H1 (cell line): Measurements from ENCODE around the gene C16orf87.

Source experiments
- CHD2 ChIP-seq: IDR thresholded peaks from 2 replicates; pipeline ENCODE4 v1.6.1; 2012; ENCODE audit warnings: low read length, improper control_type of control experiment
- EZH2 ChIP-seq: fragments of 200-600 bp; sonication (generic); IDR thresholded peaks from 2 replicates; pipeline ENCODE4 v1.7.1; 2012; ENCODE audit warnings: low read depth, mild to moderate bottlenecking, moderate library complexity, low read length, inconsistent platforms; ENCODE audit not compliant: severe bottlenecking
- JUN ChIP-seq: IDR thresholded peaks from 2 replicates; pipeline ENCODE4 v1.6.1; 2011; ENCODE audit warnings: low read depth, mild to moderate bottlenecking, improper control_type of control experiment, low read length
- KDM5A ChIP-seq: fragments of 200-600 bp; IDR thresholded peaks from 2 replicates; pipeline ENCODE4 v1.7.1; 2012; ENCODE audit warnings: mild to moderate bottlenecking, low read length, inconsistent platforms, mixed read lengths
- POLR2A ChIP-seq, 2 experiments: IDR thresholded peaks; 1 replicate in 1 of 2; 2 replicates in 1 of 2; pipeline ENCODE4 v1.6.1; 2011; ENCODE audit warnings: low read depth in 2 of 2, low read length in 2 of 2, mild to moderate bottlenecking in 2 of 2; ENCODE audit errors: control extremely low read depth in 1 of 2
- RFX5 ChIP-seq: IDR thresholded peaks from 2 replicates; pipeline ENCODE4 v1.6.1; 2011; ENCODE audit warnings: low read depth, low read length, improper control_type of control experiment, borderline replicate concordance
- SAP30 ChIP-seq: fragments of 300-600 bp; sonication (generic); IDR thresholded peaks from 2 replicates; pipeline ENCODE4 v1.7.1; 2012; ENCODE audit warnings: low read length, moderate library complexity, mild to moderate bottlenecking, inconsistent platforms; ENCODE audit not compliant: insufficient read depth, insufficient replicate concordance
- TF ChIP-seq, protein P1 (sequence below), 3 experiments: IDR thresholded peaks; 1 replicate in 2 of 3; 2 replicates in 1 of 3; pipeline versions ENCODE4 v1.5.1 to v1.6.1; 2011; ENCODE audit warnings: low read length in 3 of 3, mild to moderate bottlenecking in 3 of 3, inconsistent platforms in 2 of 3, low read depth in 1 of 3, moderate library complexity in 1 of 3; ENCODE audit not compliant: insufficient read depth in 1 of 3; ENCODE audit errors: control extremely low read depth in 1 of 3

DNA sequence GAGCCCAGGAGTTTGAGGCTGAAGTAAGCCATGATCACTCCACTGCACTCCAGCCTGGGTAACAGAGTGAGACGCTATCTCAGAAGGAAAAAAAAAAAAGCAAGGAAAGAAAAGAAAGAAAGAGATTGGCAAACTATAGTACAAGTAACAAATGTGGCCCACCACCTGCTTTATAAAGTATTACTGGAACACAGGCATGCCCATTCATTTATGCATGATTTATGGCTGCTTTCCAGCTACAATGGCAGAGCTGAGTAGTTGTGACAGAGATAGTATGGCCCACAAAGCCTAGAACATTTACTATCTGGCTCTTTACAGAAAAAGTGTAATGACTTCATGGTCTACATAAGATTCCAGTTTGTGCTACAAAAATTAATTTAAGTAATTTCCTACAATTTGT is 23.6 kb downstream of the C16orf87 start:
- TF ChIP-seq, protein P1, sequence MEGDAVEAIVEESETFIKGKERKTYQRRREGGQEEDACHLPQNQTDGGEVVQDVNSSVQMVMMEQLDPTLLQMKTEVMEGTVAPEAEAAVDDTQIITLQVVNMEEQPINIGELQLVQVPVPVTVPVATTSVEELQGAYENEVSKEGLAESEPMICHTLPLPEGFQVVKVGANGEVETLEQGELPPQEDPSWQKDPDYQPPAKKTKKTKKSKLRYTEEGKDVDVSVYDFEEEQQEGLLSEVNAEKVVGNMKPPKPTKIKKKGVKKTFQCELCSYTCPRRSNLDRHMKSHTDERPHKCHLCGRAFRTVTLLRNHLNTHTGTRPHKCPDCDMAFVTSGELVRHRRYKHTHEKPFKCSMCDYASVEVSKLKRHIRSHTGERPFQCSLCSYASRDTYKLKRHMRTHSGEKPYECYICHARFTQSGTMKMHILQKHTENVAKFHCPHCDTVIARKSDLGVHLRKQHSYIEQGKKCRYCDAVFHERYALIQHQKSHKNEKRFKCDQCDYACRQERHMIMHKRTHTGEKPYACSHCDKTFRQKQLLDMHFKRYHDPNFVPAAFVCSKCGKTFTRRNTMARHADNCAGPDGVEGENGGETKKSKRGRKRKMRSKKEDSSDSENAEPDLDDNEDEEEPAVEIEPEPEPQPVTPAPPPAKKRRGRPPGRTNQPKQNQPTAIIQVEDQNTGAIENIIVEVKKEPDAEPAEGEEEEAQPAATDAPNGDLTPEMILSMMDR (IDR thresholded peaks at IDR 0.05; ENCODE audit: control extremely low read depth in 1 of 3, insufficient read depth in 1 of 3, low read depth in 1 of 3, low read length in 3 of 3), result no peak
- TF ChIP-seq JUN (no peak), POLR2A (IDR thresholded peaks at IDR 0.05; ENCODE audit: control extremely low read depth in 1 of 2, low read depth in 2 of 2, low read length in 2 of 2) (no peak), RFX5 (no peak), CHD2 (no peak), EZH2 (no peak), KDM5A (no peak), SAP30 (no peak)
